ENCODE measurements around the gene DLG2.

DNA sequence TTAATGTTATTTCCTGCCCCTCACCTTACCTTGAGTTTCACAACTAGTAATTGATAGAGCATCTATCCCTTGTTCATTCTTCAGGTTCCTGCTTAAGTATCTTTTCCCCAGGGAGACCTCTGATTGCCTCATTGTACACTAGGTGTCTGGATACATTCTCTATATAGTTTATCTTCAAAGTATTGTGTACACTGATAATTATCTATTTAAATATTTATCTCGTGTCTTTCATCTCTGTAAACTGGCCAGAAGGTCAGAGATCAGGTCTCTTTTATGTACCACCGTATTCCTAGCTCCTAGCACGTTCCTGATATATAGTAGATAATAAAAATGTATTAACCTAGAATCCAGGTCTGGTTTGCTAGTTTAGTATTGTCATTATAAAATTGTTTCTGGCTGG is 7.6 kb upstream of the DLG2 start:
- TF ChIP-seq, protein P1, sequence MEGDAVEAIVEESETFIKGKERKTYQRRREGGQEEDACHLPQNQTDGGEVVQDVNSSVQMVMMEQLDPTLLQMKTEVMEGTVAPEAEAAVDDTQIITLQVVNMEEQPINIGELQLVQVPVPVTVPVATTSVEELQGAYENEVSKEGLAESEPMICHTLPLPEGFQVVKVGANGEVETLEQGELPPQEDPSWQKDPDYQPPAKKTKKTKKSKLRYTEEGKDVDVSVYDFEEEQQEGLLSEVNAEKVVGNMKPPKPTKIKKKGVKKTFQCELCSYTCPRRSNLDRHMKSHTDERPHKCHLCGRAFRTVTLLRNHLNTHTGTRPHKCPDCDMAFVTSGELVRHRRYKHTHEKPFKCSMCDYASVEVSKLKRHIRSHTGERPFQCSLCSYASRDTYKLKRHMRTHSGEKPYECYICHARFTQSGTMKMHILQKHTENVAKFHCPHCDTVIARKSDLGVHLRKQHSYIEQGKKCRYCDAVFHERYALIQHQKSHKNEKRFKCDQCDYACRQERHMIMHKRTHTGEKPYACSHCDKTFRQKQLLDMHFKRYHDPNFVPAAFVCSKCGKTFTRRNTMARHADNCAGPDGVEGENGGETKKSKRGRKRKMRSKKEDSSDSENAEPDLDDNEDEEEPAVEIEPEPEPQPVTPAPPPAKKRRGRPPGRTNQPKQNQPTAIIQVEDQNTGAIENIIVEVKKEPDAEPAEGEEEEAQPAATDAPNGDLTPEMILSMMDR (IDR thresholded peaks at IDR 0.05): no peak
- TF ChIP-seq POLR2AphosphoS5 (IDR thresholded peaks at IDR 0.05) (no peak), POLR2A (IDR thresholded peaks at IDR 0.05) (no peak)

Data from sigmoid colon (tissue), 4 donors.